ENCODE measurements around the gene ARHGAP27. TPM values are rescaled to one million over a fixed set of nuclear protein-coding genes. Genes with fewer than 3 reads are reported as not detected.

The ARHGAP27 gene
- total RNA-seq, 6 donors from 2014 or later: 46.1 to 243 (median 81.4) TPM

GRCh38 chr17:45394913-45395568 lies 37.6 kb downstream of the ARHGAP27 start:
- no peaks in the 10 kb centered on the region for H3K9me3 ChIP-seq
- WGBS, 2 donors: 40 to 53% methylated on average over 11 to 29 of the region's 30 CpGs
- ATAC-seq (ENCODE audit: low FRiP score in 2 of 2): peak; percentile 67 to 81
- peak in 1 of 2 donors; percentile 89 for DNase-seq
- peak overlapping the region in 1 of 4 donors; percentile 14 for H3K4me3 ChIP-seq
- H3K4me1 ChIP-seq: peaks cover 0 to 11% (median 2%) of the 10 kb centered on the region in 4 donors
- no peaks in the 10 kb centered on the region for H3K27me3 ChIP-seq
- H3K27ac ChIP-seq: no peak overlapping the region
- no peak for TF ChIP-seq POLR2A (IDR thresholded peaks at IDR 0.05)
- TF ChIP-seq CTCF (IDR thresholded peaks at IDR 0.05): peak; percentile 61 to 84 (median 75)
- TF ChIP-seq EP300 (IDR thresholded peaks at IDR 0.05): no peak
- TF ChIP-seq POLR2AphosphoS5 (IDR thresholded peaks at IDR 0.05): peak in 1 of 2 donors; percentile 22
- H3K36me3 ChIP-seq: peaks cover 3 to 63% (median 48%) of the 10 kb centered on the region in 4 donors

GRCh38 chr17:45394564-45394912 lies 38.1 kb downstream of the ARHGAP27 start:
- H3K9me3 ChIP-seq: no peaks in the 10 kb centered on the region
- no peak for DNase-seq
- H3K4me1 ChIP-seq: peaks cover 0 to 11% (median 2%) of the 10 kb centered on the region in 4 donors
- no peaks in the 10 kb centered on the region for H3K27me3 ChIP-seq
- WGBS, 2 donors: 79 to 88% methylated on average over 3 to 4 of the region's 4 CpGs
- peaks cover 3 to 58% (median 43%) of the 10 kb centered on the region in 4 donors for H3K36me3 ChIP-seq
- no peak for TF ChIP-seq POLR2AphosphoS5 (IDR thresholded peaks at IDR 0.05)
- no peak for TF ChIP-seq CTCF (IDR thresholded peaks at IDR 0.05)
- no peak for TF ChIP-seq EP300 (IDR thresholded peaks at IDR 0.05)
- no peak for TF ChIP-seq POLR2A (IDR thresholded peaks at IDR 0.05)
- no peak overlapping the region for H3K4me3 ChIP-seq
- H3K27ac ChIP-seq: no peak overlapping the region
- no peak for ATAC-seq (ENCODE audit: low FRiP score in 2 of 2)

GRCh38 chr17:45394091-45394490 lies 38.6 kb downstream of the ARHGAP27 start:
- TF ChIP-seq CTCF (IDR thresholded peaks at IDR 0.05): no peak
- TF ChIP-seq POLR2AphosphoS5 (IDR thresholded peaks at IDR 0.05): no peak
- no peak for TF ChIP-seq POLR2A (IDR thresholded peaks at IDR 0.05)
- no peak for TF ChIP-seq EP300 (IDR thresholded peaks at IDR 0.05)
- Histone ChIP-seq H3K4me3 (no peak overlapping the region), H3K4me1 (peaks cover 0 to 11% (median 2%) of the 10 kb centered on the region in 4 donors), H3K36me3 (peaks cover 3 to 54% (median 40%) of the 10 kb centered on the region in 4 donors), H3K27me3 (no peaks in the 10 kb centered on the region), H3K9me3 (no peaks in the 10 kb centered on the region), H3K27ac (no peak overlapping the region)
- ATAC-seq (ENCODE audit: low FRiP score in 2 of 2) (no peak), DNase-seq (no peak)
- 86 to 91% methylated on average over 6 of the region's 6 CpGs for WGBS, 2 donors

GRCh38 chr17:45393411-45393810 lies 39.3 kb downstream of the ARHGAP27 start:
- H3K4me3 ChIP-seq: no peak overlapping the region
- H3K27me3 ChIP-seq: no peaks in the 10 kb centered on the region
- TF ChIP-seq POLR2A (IDR thresholded peaks at IDR 0.05) (no peak), POLR2AphosphoS5 (IDR thresholded peaks at IDR 0.05) (no peak), EP300 (IDR thresholded peaks at IDR 0.05) (no peak), CTCF (IDR thresholded peaks at IDR 0.05) (no peak)
- H3K36me3 ChIP-seq: peaks cover 3 to 47% (median 37%) of the 10 kb centered on the region in 4 donors
- WGBS, 2 donors: 91 to 94% methylated on average over 4 to 5 of the region's 5 CpGs
- DNase-seq (no peak), ATAC-seq (ENCODE audit: low FRiP score in 2 of 2) (no peak)
- H3K27ac ChIP-seq: no peak overlapping the region
- peaks cover 0 to 11% (median 2%) of the 10 kb centered on the region in 4 donors for H3K4me1 ChIP-seq
- no peaks in the 10 kb centered on the region for H3K9me3 ChIP-seq

- H3K4me1 ChIP-seq: peaks cover 0 to 11% (median 2%) of the 10 kb centered on the region in 4 donors
- 86 to 98% methylated on average over 2 of the region's 2 CpGs for WGBS, 2 donors
- H3K36me3 ChIP-seq: peaks cover 3 to 32% (median 27%) of the 10 kb centered on the region in 4 donors
- no peak overlapping the region for H3K27ac ChIP-seq
- no peak for DNase-seq
- TF ChIP-seq CTCF (IDR thresholded peaks at IDR 0.05): no peak
- no peak for TF ChIP-seq POLR2AphosphoS5 (IDR thresholded peaks at IDR 0.05)
- H3K4me3 ChIP-seq: no peak overlapping the region
- no peaks in the 10 kb centered on the region for H3K9me3 ChIP-seq
- ATAC-seq (ENCODE audit: low FRiP score in 2 of 2): no peak
- H3K27me3 ChIP-seq: no peaks in the 10 kb centered on the region
Observed at GRCh38 chr17:45391918-45392317, 40.8 kb downstream of the ARHGAP27 start.

All from upper lobe of left lung (tissue), 6 donors.